SK-N-SH treated with all-trans-retinoic acid at 6 μM for 48 hours (cell line): ENCODE results near the gene PCDHB14.
"Not testable (repeated sequence)": the region's sequence is repeated elsewhere in the genome, so short reads cannot be mapped to it uniquely, and the experiment has no call there.

ENCODE experiments used
- ATAC-seq: fragments of 200-7000 bp; cut with Tn5 transposase; 3 replicates; pipeline ENCODE4 v1.9.1; 2020; ENCODE audit warnings: mild to moderate bottlenecking, moderate library complexity
- ARNTL ChIP-seq: fragments of 450-650 bp; formaldehyde crosslinking; IDR thresholded peaks from 2 replicates; pipeline ENCODE4 v1.5.0; 2020; ENCODE audit warnings: low read depth, mild to moderate bottlenecking, moderate library complexity, borderline replicate concordance
- BACH2 ChIP-seq: fragments of 250-450 bp; sonication (Bioruptor Pico); IDR thresholded peaks from 2 replicates; pipeline ENCODE4 v1.9.0; 2021; ENCODE audit warnings: mild to moderate bottlenecking, borderline replicate concordance
- CSDC2 ChIP-seq: fragments of 250-450 bp; sonication (Bioruptor Pico); IDR thresholded peaks from 2 replicates; pipeline ENCODE4 v1.5.0; 2020; ENCODE audit warnings: mild to moderate bottlenecking, moderate library complexity
- ESRRG ChIP-seq: fragments of 250-450 bp; sonication (Bioruptor Pico); IDR thresholded peaks from 2 replicates; pipeline ENCODE4 v1.6.1; 2021; ENCODE audit warnings: mild to moderate bottlenecking
- GLIS3 ChIP-seq: fragments of 250-450 bp; sonication (Bioruptor Pico); IDR thresholded peaks from 2 replicates; pipeline ENCODE4 v1.5.0; 2020; ENCODE audit warnings: mild to moderate bottlenecking, moderate library complexity
- ISL1 ChIP-seq: fragments of 250-450 bp; sonication (Bioruptor Pico); IDR thresholded peaks from 2 replicates; pipeline ENCODE4 v2.1.2; 2022; ENCODE audit warnings: mild to moderate bottlenecking, moderate library complexity
- OSR1 ChIP-seq: fragments of 250-450 bp; sonication (Bioruptor Pico); IDR thresholded peaks from 2 replicates; pipeline ENCODE4 v1.8.0; 2022; ENCODE audit warnings: moderate library complexity, mild to moderate bottlenecking, inconsistent platforms
- POU6F1 ChIP-seq: fragments of 250-450 bp; sonication (Bioruptor Pico); IDR thresholded peaks from 2 replicates; pipeline ENCODE4 v1.8.0; 2021; ENCODE audit warnings: low read depth, mild to moderate bottlenecking, moderate library complexity, borderline replicate concordance
- PPARA ChIP-seq: fragments of 250-450 bp; sonication (Bioruptor Pico); IDR thresholded peaks from 2 replicates; pipeline ENCODE4 v1.5.0; 2020; ENCODE audit warnings: mild to moderate bottlenecking, borderline replicate concordance
- RARB ChIP-seq: fragments of 250-450 bp; sonication (Bioruptor Pico); IDR thresholded peaks from 2 replicates; pipeline ENCODE4 v1.8.0; 2021; ENCODE audit warnings: mild to moderate bottlenecking, moderate library complexity
- SNAI2 ChIP-seq: fragments of 250-450 bp; sonication (Bioruptor Pico); IDR thresholded peaks from 2 replicates; pipeline ENCODE4 v1.5.0; 2020; ENCODE audit warnings: mild to moderate bottlenecking, moderate library complexity
- TCF4 ChIP-seq: fragments of 250-450 bp; sonication (Bioruptor Pico); IDR thresholded peaks from 2 replicates; pipeline ENCODE4 v1.8.0; 2021; ENCODE audit warnings: mild to moderate bottlenecking, moderate library complexity, borderline replicate concordance
- ZC3H10 ChIP-seq: fragments of 250-450 bp; sonication (Bioruptor Pico); IDR thresholded peaks from 2 replicates; pipeline ENCODE4 v1.5.1; 2021; ENCODE audit warnings: mild to moderate bottlenecking, moderate library complexity
- ZFP3 ChIP-seq: fragments of 250-450 bp; sonication (Bioruptor Pico); IDR thresholded peaks from 2 replicates; pipeline ENCODE4 v1.5.0; 2020; ENCODE audit warnings: mild to moderate bottlenecking, moderate library complexity
- ZFP30 ChIP-seq: fragments of 450-650 bp; formaldehyde crosslinking; IDR thresholded peaks from 2 replicates; pipeline ENCODE4 v1.5.0; 2022; ENCODE audit warnings: mild to moderate bottlenecking, moderate library complexity
- ZNF565 ChIP-seq: fragments of 450-650 bp; formaldehyde crosslinking; conservative IDR thresholded peaks from 2 replicates; pipeline ENCODE4 v1.5.0; 2020; ENCODE audit warnings: low read depth, mild to moderate bottlenecking, moderate library complexity
- ZNF70 ChIP-seq: fragments of 450-650 bp; formaldehyde crosslinking; IDR thresholded peaks from 2 replicates; pipeline ENCODE4 v1.5.0; 2020; ENCODE audit warnings: mild to moderate bottlenecking, moderate library complexity
- ZNF8 ChIP-seq: fragments of 450-650 bp; formaldehyde crosslinking; IDR thresholded peaks from 2 replicates; pipeline ENCODE4 v1.5.0; 2020; ENCODE audit warnings: mild to moderate bottlenecking, moderate library complexity
- TF ChIP-seq, protein P1 (sequence below): fragments of 250-450 bp; sonication (Bioruptor Pico); IDR thresholded peaks from 2 replicates; pipeline ENCODE4 v1.5.0; 2020; ENCODE audit warnings: mild to moderate bottlenecking, moderate library complexity
- TF ChIP-seq, protein P2 (sequence below): fragments of 250-450 bp; sonication (Bioruptor Pico); IDR thresholded peaks from 2 replicates; pipeline ENCODE4 v1.5.1; 2021; ENCODE audit warnings: mild to moderate bottlenecking, moderate library complexity
- TF ChIP-seq, protein P3 (sequence below): fragments of 250-450 bp; sonication (Bioruptor Pico); IDR thresholded peaks from 2 replicates; pipeline ENCODE4 v1.8.0; 2020; ENCODE audit warnings: mild to moderate bottlenecking, moderate library complexity, borderline replicate concordance

The PCDHB14 gene

DNA sequence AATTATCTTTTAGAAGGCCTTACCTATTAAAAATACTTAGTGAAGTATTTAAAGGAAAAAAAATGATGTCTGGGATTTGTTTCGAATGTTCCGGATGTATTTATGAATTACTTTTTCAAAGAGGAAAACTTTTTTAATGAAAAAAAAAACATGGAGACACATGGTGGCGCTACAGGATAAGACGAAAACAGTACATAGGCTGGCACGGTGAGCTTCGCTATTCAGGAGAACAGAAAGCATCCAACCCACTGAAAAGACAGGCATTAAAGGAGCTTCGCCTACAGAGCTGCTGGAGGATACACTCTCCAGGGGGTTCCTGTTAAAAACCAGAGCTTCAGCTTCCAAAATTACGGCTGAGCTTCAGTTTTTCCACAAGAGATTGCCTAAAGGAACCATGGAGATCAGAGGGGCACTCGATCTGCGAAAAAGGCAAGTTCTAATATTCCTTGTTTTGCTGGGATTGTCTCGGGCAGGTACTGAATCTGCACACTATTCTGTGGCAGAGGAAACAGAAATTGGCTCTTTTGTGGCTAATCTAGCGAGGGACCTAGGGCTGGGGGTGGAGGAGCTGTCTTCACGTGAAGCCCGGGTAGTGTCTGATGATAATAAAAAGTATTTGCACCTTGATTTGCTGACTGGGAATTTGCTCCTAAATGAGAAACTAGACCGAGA is at the start of gene PCDHB14:
PCDHB14 (plus strand) TSS at position 232 of the 672 bp plus-strand sequence; CDS start at position 395, 163 bp downstream.
- peak; percentile 100 for ATAC-seq
- TF ChIP-seq CSDC2 (CRISPR knock-in tag) (no peak), RARB (no peak), ZFP30 (CRISPR knock-in tag) (no peak), ZNF8 (no peak), GLIS3 (CRISPR knock-in tag) (no peak), ZNF565 (no peak), ZNF70 (no peak), ESRRG (CRISPR knock-in tag) (no peak), OSR1 (CRISPR knock-in tag) (no peak), SNAI2 (CRISPR knock-in tag) (no peak)
- TF ChIP-seq, protein P1, sequence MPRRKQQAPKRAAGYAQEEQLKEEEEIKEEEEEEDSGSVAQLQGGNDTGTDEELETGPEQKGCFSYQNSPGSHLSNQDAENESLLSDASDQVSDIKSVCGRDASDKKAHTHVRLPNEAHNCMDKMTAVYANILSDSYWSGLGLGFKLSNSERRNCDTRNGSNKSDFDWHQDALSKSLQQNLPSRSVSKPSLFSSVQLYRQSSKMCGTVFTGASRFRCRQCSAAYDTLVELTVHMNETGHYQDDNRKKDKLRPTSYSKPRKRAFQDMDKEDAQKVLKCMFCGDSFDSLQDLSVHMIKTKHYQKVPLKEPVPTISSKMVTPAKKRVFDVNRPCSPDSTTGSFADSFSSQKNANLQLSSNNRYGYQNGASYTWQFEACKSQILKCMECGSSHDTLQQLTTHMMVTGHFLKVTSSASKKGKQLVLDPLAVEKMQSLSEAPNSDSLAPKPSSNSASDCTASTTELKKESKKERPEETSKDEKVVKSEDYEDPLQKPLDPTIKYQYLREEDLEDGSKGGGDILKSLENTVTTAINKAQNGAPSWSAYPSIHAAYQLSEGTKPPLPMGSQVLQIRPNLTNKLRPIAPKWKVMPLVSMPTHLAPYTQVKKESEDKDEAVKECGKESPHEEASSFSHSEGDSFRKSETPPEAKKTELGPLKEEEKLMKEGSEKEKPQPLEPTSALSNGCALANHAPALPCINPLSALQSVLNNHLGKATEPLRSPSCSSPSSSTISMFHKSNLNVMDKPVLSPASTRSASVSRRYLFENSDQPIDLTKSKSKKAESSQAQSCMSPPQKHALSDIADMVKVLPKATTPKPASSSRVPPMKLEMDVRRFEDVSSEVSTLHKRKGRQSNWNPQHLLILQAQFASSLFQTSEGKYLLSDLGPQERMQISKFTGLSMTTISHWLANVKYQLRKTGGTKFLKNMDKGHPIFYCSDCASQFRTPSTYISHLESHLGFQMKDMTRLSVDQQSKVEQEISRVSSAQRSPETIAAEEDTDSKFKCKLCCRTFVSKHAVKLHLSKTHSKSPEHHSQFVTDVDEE (CRISPR knock-in tag): no peak
- TF ChIP-seq, protein P2, sequence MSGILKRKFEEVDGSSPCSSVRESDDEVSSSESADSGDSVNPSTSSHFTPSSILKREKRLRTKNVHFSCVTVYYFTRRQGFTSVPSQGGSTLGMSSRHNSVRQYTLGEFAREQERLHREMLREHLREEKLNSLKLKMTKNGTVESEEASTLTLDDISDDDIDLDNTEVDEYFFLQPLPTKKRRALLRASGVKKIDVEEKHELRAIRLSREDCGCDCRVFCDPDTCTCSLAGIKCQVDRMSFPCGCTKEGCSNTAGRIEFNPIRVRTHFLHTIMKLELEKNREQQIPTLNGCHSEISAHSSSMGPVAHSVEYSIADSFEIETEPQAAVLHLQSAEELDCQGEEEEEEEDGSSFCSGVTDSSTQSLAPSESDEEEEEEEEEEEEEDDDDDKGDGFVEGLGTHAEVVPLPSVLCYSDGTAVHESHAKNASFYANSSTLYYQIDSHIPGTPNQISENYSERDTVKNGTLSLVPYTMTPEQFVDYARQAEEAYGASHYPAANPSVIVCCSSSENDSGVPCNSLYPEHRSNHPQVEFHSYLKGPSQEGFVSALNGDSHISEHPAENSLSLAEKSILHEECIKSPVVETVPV (CRISPR knock-in tag): no peak
- TF ChIP-seq, all 23 proteins: peak for 0

- ATAC-seq: not testable (repeated sequence)
These were observed 48.6 kb upstream of the PCDHB14 start for GRCh38 chr5:141174291-141175104.

GRCh38 chr5:141175933-141176332 is 47.2 kb upstream of the PCDHB14 start:
- ATAC-seq: no peak
- TF ChIP-seq BACH2 (CRISPR knock-in tag) (no peak), POU6F1 (CRISPR knock-in tag) (no peak), ZC3H10 (CRISPR knock-in tag) (no peak), TCF4 (CRISPR knock-in tag) (no peak), ISL1 (CRISPR knock-in tag) (no peak), ZFP3 (CRISPR knock-in tag) (no peak), SNAI2 (CRISPR knock-in tag) (no peak), ARNTL (CRISPR knock-in tag) (no peak), ESRRG (CRISPR knock-in tag) (no peak), PPARA (CRISPR knock-in tag) (no peak), CSDC2 (CRISPR knock-in tag) (no peak), RARB (no peak)
- TF ChIP-seq, protein P3, sequence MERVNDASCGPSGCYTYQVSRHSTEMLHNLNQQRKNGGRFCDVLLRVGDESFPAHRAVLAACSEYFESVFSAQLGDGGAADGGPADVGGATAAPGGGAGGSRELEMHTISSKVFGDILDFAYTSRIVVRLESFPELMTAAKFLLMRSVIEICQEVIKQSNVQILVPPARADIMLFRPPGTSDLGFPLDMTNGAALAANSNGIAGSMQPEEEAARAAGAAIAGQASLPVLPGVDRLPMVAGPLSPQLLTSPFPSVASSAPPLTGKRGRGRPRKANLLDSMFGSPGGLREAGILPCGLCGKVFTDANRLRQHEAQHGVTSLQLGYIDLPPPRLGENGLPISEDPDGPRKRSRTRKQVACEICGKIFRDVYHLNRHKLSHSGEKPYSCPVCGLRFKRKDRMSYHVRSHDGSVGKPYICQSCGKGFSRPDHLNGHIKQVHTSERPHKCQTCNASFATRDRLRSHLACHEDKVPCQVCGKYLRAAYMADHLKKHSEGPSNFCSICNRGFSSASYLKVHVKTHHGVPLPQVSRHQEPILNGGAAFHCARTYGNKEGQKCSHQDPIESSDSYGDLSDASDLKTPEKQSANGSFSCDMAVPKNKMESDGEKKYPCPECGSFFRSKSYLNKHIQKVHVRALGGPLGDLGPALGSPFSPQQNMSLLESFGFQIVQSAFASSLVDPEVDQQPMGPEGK (CRISPR knock-in tag): no peak
- TF ChIP-seq, protein P1 (CRISPR knock-in tag): no peak
- TF ChIP-seq, protein P2 (CRISPR knock-in tag): no peak

DNA sequence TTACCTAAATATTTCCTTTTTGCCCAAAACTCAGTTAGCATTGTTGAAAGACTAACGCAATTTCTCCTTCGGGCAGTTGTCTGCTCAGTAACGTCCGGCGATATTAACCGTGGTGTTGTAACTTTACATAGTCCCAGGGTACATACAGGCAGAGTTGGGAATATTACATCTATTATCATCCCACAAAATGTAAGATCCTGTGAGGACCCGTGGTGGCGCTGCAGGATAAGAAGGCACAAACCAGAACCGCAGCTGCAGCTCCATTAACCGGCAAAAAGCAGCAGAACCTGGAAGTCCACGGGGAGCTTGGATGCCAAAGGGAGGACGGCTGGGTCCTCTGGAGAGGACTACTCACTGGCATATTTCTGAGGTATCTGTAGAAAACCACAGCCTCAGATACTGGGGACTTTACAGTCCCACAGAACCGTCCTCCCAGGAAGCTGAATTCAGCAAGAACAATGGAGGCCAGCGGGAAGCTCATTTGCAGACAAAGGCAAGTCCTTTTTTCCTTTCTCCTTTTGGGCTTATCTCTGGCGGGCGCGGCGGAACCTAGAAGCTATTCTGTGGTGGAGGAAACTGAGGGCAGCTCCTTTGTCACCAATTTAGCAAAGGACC is 45.5 kb upstream of the PCDHB14 start, which contains the start of gene PCDHB8:
PCDHB8 (plus strand) TSS at position 214 of the 615 bp plus-strand sequence; CDS start at position 459, 245 bp downstream.
- peak; percentile 88 for ATAC-seq

DNA sequence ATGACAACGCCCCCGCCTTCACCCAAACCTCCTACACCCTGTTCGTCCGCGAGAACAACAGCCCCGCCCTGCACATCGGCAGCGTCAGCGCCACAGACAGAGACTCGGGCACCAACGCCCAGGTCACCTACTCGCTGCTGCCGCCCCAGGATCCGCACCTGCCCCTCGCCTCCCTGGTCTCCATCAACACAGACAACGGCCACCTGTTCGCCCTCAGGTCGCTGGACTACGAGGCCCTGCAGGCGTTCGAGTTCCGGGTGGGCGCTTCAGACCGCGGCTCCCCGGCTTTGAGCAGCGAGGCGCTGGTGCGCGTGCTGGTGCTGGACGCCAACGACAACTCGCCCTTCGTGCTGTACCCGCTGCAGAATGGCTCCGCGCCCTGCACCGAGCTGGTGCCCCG is 43.8 kb upstream of the PCDHB14 start:
- not testable (repeated sequence) for ATAC-seq
